ENCODE measurements around the gene ARF3. TPM values are rescaled to one million over a fixed set of nuclear protein-coding genes. Genes with fewer than 3 reads are reported as not detected.

Gene ARF3
- total and polyA plus RNA-seq, 2 donors (not counting 3 experiments of a cell fraction or from before 2014, with no cell fraction given) = 149 to 172 TPM

- peaks cover 5 to 22% of the 10 kb centered on the region in 2 experiments for H3K36me3 ChIP-seq (ENCODE audit: control insufficient read depth in 2 of 2, extremely low read depth in 1 of 2, insufficient read depth in 2 of 2, low read length in 2 of 2)
- H2AFZ ChIP-seq (ENCODE audit: low read depth, low read length) = no peak overlapping the region
- no peak overlapping the region for H3K4me3 ChIP-seq (replicated peaks in 1 of 3; ENCODE audit: insufficient read depth in 1 of 3, low read depth in 1 of 3, low read length in 3 of 3)
- POLR2A ChIA-PET = interaction anchor here (0.7 kb wide), 1 partner anchor 148 kb away, joined by 3 read pairs; the partner anchor contains the start of gene DDX23
- DNase-seq (ENCODE audit: low read depth, low spot score) (no peak), FAIRE-seq (no peak)
- H3K4me1 ChIP-seq (ENCODE audit: control insufficient read depth, extremely low read depth, insufficient read depth, low read length) = peaks cover 11% of the 10 kb centered on the region
- TF ChIP-seq POLR2AphosphoS5 (IDR thresholded peaks at IDR 0.05; ENCODE audit: insufficient read depth, low read depth, low read length) (no peak), FOS (IDR thresholded peaks at IDR 0.05; ENCODE audit: borderline replicate concordance, insufficient read depth, low read length) (no peak), CTCF (IDR thresholded peaks at IDR 0.05; ENCODE audit: extremely low read depth in 1 of 2, insufficient read depth in 1 of 2, low read depth in 1 of 2, low read length in 2 of 2) (no peak), MAX (IDR thresholded peaks at IDR 0.05; ENCODE audit: insufficient read depth, insufficient read length) (no peak), JUN (IDR thresholded peaks at IDR 0.05; ENCODE audit: borderline replicate concordance, insufficient read depth, insufficient read length, low read depth) (no peak), GATA2 (IDR thresholded peaks at IDR 0.05; ENCODE audit: insufficient read depth, insufficient read length, low read depth, low read length) (no peak), POLR2A (IDR thresholded peaks at IDR 0.05; ENCODE audit: low read depth, low read length) (no peak), MYC (IDR thresholded peaks at IDR 0.05; ENCODE audit: low read depth, low read length) (no peak), EZH2 (IDR thresholded peaks at IDR 0.05; ENCODE audit: borderline replicate concordance, low read depth, low read length, severe bottlenecking) (no peak)
- H4K20me1 ChIP-seq (replicated peaks; ENCODE audit: control insufficient read depth, extremely low read depth, insufficient read depth, low read length) = no peaks in the 10 kb centered on the region
- no peak overlapping the region for H3K27ac ChIP-seq (ENCODE audit: insufficient read depth, low read depth, low read length)
- no peak overlapping the region for H3K4me2 ChIP-seq (ENCODE audit: insufficient read depth, low read length)
- H3K27me3 ChIP-seq (ENCODE audit: control insufficient read depth in 2 of 2, insufficient read depth in 2 of 2, low read length in 2 of 2) = peaks cover 2 to 5% of the 10 kb centered on the region in 2 experiments
- H3K9me3 ChIP-seq (replicated peaks; ENCODE audit: control insufficient read depth, insufficient read depth, low read length) = no peaks in the 10 kb centered on the region
- CTCF ChIA-PET = interaction anchor here (1.5 to 10.5 kb wide), 5 partner anchors 11 to 20 kb away, joined by 5 to 175 read pairs (median 8); partner anchors contain the start of gene WNT1
- no peak overlapping the region for H3K9ac ChIP-seq (replicated peaks; ENCODE audit: extremely low read depth, insufficient read depth, low read length)
- H3K79me2 ChIP-seq (ENCODE audit: control insufficient read depth, insufficient read depth, low read length) = no peaks in the 10 kb centered on the region
- BruUV-seq (replicated peaks) = no TSS peak
- intact Hi-C loops (cut with micrococcal nuclease) (no loop called here), dilution Hi-C loops (cut with MboI; ENCODE audit: extremely low pct_ligation_motif_present, low sequenced_read_pairs) (no loop called here)
- H3K9me1 ChIP-seq (replicated peaks; ENCODE audit: control insufficient read depth, extremely low read depth, insufficient read depth, low read length) = no peaks in the 10 kb centered on the region
These were observed 43.1 kb upstream of the ARF3 start for GRCh38 chr12:49000346-49000745.

Data from endothelial cell of umbilical vein (primary cell).